GM23338 (cell line): ENCODE data around the gene ESRP2. TPM values are rescaled to one million over a fixed set of nuclear protein-coding genes. Genes with fewer than 3 reads are reported as not detected.

Experiments
- ATAC-seq: fragments of 200-7000 bp; cut with Tn5 transposase; 3 replicates; pipeline ENCODE4 v1.9.1; 2020
- DNase-seq: peaks from one replicate; pipeline ENCODE4 v3.0.0-alpha.2; 2015; ENCODE audit warnings: low spot score
- H2AFZ ChIP-seq: fragments of 200-600 bp; sonication (generic); 2 replicates; pipeline ENCODE4 v1.8.0; 2016; ENCODE audit warnings: antibody characterized with exemption, mild to moderate bottlenecking, moderate library complexity
- H3F3A ChIP-seq: fragments of 200-600 bp; sonication (generic); replicated peaks from 2 replicates; pipeline ENCODE4 v1.8.0; 2017; ENCODE audit warnings: antibody characterized with exemption, mixed run types, low read depth
- H3K27ac ChIP-seq: fragments of 200-600 bp; sonication (generic); 2 replicates; pipeline ENCODE4 v1.6.1; 2016; ENCODE audit warnings: low read depth
- H3K27me3 ChIP-seq: fragments of 200-600 bp; sonication (generic); 2 replicates; pipeline ENCODE4 v1.8.0; 2016; ENCODE audit warnings: mild to moderate bottlenecking, mixed run types, moderate library complexity; ENCODE audit not compliant: insufficient read depth
- H3K36me3 ChIP-seq: fragments of 200-600 bp; sonication (generic); 2 replicates; pipeline ENCODE4 v1.8.0; 2016; ENCODE audit warnings: mild to moderate bottlenecking; ENCODE audit not compliant: insufficient read depth
- H3K4me1 ChIP-seq: fragments of 200-600 bp; sonication (generic); 2 replicates; pipeline ENCODE4 v1.8.0; 2016; ENCODE audit warnings: mild to moderate bottlenecking, moderate library complexity; ENCODE audit not compliant: insufficient read depth
- H3K4me2 ChIP-seq: fragments of 200-600 bp; sonication (generic); 2 replicates; pipeline ENCODE4 v1.7.1; 2017; ENCODE audit warnings: mixed run types
- H3K4me3 ChIP-seq: fragments of 200-600 bp; sonication (generic); 2 replicates; pipeline ENCODE4 v1.6.1; 2016; ENCODE audit warnings: mixed run types
- H3K79me2 ChIP-seq: fragments of 200-600 bp; sonication (generic); replicated peaks from 2 replicates; pipeline ENCODE4 v1.8.0; 2017; ENCODE audit warnings: mild to moderate bottlenecking; ENCODE audit not compliant: insufficient read depth
- H3K9me2 ChIP-seq: fragments of 200-600 bp; sonication (generic); 2 replicates; pipeline ENCODE4 v1.8.0; 2017; ENCODE audit not compliant: insufficient read depth
- H4K20me1 ChIP-seq: fragments of 200-600 bp; sonication (generic); replicated peaks from 2 replicates; pipeline ENCODE4 v1.8.0; 2017; ENCODE audit warnings: mild to moderate bottlenecking; ENCODE audit not compliant: insufficient read depth
- H3K27ac Mint-ChIP-seq: 2 replicates; pipeline ENCODE4 v1.8.0; 2020; ENCODE audit warnings: inconsistent platforms, mild to moderate bottlenecking, moderate library complexity, mixed read lengths
- H3K27me3 Mint-ChIP-seq: 3 replicates; pipeline ENCODE4 v1.8.0; 2022; ENCODE audit warnings: low read depth, mild to moderate bottlenecking, moderate library complexity, mixed read lengths, inconsistent platforms; ENCODE audit not compliant: insufficient read depth, poor library complexity
- H3K36me3 Mint-ChIP-seq: 3 replicates; pipeline ENCODE4 v1.8.0; 2021; ENCODE audit warnings: low read depth, mild to moderate bottlenecking, inconsistent platforms, moderate library complexity, mixed read lengths
- H3K4me1 Mint-ChIP-seq: 3 replicates; pipeline ENCODE4 v1.8.0; 2020; ENCODE audit warnings: mild to moderate bottlenecking, inconsistent platforms, mixed read lengths
- H3K4me3 Mint-ChIP-seq: 3 replicates; pipeline ENCODE4 v1.8.0; 2021; ENCODE audit warnings: moderate library complexity, mild to moderate bottlenecking, inconsistent platforms, mixed read lengths
- H3K9me3 Mint-ChIP-seq: 3 replicates; pipeline ENCODE4 v1.8.0; 2020; ENCODE audit warnings: moderate library complexity, mild to moderate bottlenecking, inconsistent platforms, mixed read lengths
- CTCF ChIP-seq, 2 experiments: fragments of 200-600 bp in 1 of 2; sonication (generic) in 1 of 2; conservative IDR thresholded peaks; 2 replicates each; pipeline versions ENCODE4 v1.5.1 to v1.6.1; 2016 to 2017; ENCODE audit warnings: antibody characterized with exemption in 2 of 2, low read depth in 2 of 2, mild to moderate bottlenecking in 2 of 2, moderate library complexity in 1 of 2
- EZH2 ChIP-seq: fragments of 200-600 bp; sonication (generic); IDR thresholded peaks from one replicate; pipeline ENCODE4 v1.8.0; 2017; ENCODE audit warnings: antibody characterized with exemption, mild to moderate bottlenecking, low read depth; ENCODE audit not compliant: unreplicated experiment
- EZH2phosphoT487 ChIP-seq: fragments of 200-600 bp; sonication (generic); IDR thresholded peaks from one replicate; pipeline ENCODE4 v1.8.1; 2018; ENCODE audit warnings: antibody characterized with exemption; ENCODE audit not compliant: unreplicated experiment
- JUNB ChIP-seq: IDR thresholded peaks from one replicate; pipeline ENCODE4 v1.6.1; 2016; ENCODE audit warnings: antibody characterized with exemption; ENCODE audit not compliant: unreplicated experiment
- POLR2AphosphoS5 ChIP-seq: IDR thresholded peaks from 2 replicates; pipeline ENCODE4 v1.6.1; 2016; ENCODE audit warnings: antibody characterized with exemption, low read depth
- REST ChIP-seq: IDR thresholded peaks from one replicate; pipeline ENCODE4 v1.6.1; 2018; ENCODE audit warnings: antibody characterized with exemption; ENCODE audit not compliant: unreplicated experiment
- STAT1 ChIP-seq: IDR thresholded peaks from one replicate; pipeline ENCODE4 v1.6.1; 2016; ENCODE audit warnings: antibody characterized with exemption; ENCODE audit not compliant: unreplicated experiment
- ZNF331 ChIP-seq: fragments of 250-450 bp; sonication (Bioruptor Pico); IDR thresholded peaks from 2 replicates; pipeline ENCODE4 v1.5.0; 2020; ENCODE audit warnings: low read depth, mild to moderate bottlenecking, moderate library complexity
- ZNF462 ChIP-seq: fragments of 250-450 bp; sonication (Bioruptor Pico); IDR thresholded peaks from 2 replicates; pipeline ENCODE4 v1.5.0; 2020; ENCODE audit warnings: mild to moderate bottlenecking, moderate library complexity
- polyA plus RNA-seq: library from polyadenylated mRNA; unstranded; fragments of >200 nt; fragmentation: Nextera tagmentation; extraction: Ambion mirVana; gene quantifications from 2 replicates; pipeline ENCODE4 v1.2.1, GENCODE V29; 2016
- total RNA-seq: library from RNA; depleted of rRNA; stranded (reverse); fragments of >200 nt; shearing (Covaris generic); gene quantifications from 2 replicates; pipeline ENCODE4 v1.2.3, GENCODE V29; 2014
- TF ChIP-seq, protein P1 (sequence below): IDR thresholded peaks from 2 replicates; pipeline ENCODE4 v1.6.1; 2016; ENCODE audit warnings: antibody characterized with exemption

ESRP2 gene
- total and polyA plus RNA-seq, 2 experiments from 2014 or later = 16.2 to 44.0 TPM

GRCh38 chr16:68274441-68274840 lies 38.5 kb upstream of the ESRP2 start:
- Histone ChIP-seq H4K20me1 (peaks cover 13% of the 10 kb centered on the region), H3K9me2 (no peaks in the 10 kb centered on the region), H3K4me2 (no peak overlapping the region), H3K27me3 (no peaks in the 10 kb centered on the region), H2AFZ (no peak overlapping the region), H3K36me3 (no peaks in the 10 kb centered on the region), H3K27ac (no peak overlapping the region), H3F3A (no peaks in the 10 kb centered on the region), H3K4me1 (peaks cover 5% of the 10 kb centered on the region; the same call in 1 of the 2 replicates), H3K79me2 (peaks cover 35% of the 10 kb centered on the region), H3K4me3 (no peak overlapping the region)
- Mint-ChIP-seq H3K4me1 (peaks cover under 1% of the 10 kb centered on the region; the same call in 2 of the 3 replicates), H3K27me3 (peaks cover 5% of the 10 kb centered on the region), H3K27ac (no peak overlapping the region), H3K36me3 (peaks cover 32% of the 10 kb centered on the region), H3K9me3 (no peaks in the 10 kb centered on the region; the same call in 2 of the 3 replicates), H3K4me3 (no peak overlapping the region)
- TF ChIP-seq EZH2 = no peak
- no peak for TF ChIP-seq REST
- TF ChIP-seq JUNB = no peak
- no peak for TF ChIP-seq ZNF331 (CRISPR knock-in tag)
- no peak for TF ChIP-seq STAT1
- TF ChIP-seq, protein P1, sequence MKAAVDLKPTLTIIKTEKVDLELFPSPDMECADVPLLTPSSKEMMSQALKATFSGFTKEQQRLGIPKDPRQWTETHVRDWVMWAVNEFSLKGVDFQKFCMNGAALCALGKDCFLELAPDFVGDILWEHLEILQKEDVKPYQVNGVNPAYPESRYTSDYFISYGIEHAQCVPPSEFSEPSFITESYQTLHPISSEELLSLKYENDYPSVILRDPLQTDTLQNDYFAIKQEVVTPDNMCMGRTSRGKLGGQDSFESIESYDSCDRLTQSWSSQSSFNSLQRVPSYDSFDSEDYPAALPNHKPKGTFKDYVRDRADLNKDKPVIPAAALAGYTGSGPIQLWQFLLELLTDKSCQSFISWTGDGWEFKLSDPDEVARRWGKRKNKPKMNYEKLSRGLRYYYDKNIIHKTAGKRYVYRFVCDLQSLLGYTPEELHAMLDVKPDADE = no peak
- TF ChIP-seq ZNF462 (CRISPR knock-in tag) = no peak
- no peak for TF ChIP-seq CTCF (conservative IDR thresholded peaks at IDR 0.05; ENCODE audit: low read depth in 2 of 2)
- TF ChIP-seq POLR2AphosphoS5 = no peak
- TF ChIP-seq EZH2phosphoT487 = no peak
- no peak for DNase-seq
- ATAC-seq = no peak
